Endothelial cell of umbilical vein (primary cell): Measurements from ENCODE around the gene SCO2. TPM values are rescaled to one million over a fixed set of nuclear protein-coding genes. Genes with fewer than 3 reads are reported as not detected.

Experiments used
- BruUV-seq: library from RNA; stranded (reverse); fragments of 400-500 nt; replicated peaks from 2 replicates; lab custom pipeline; 2021; lab: Mats Ljungman, UMichigan
- CTCF ChIA-PET: fragments of 300-600, 350-600 bp; sonication (Branson Sonifier 250); formaldehyde crosslinking; loops from one replicate; lab custom pipeline; 2021; ENCODE audit warnings: antibody characterized with exemption, inconsistent platforms; lab: Charles Lee
- POLR2A ChIA-PET: fragments of 300-600, 350-600 bp; sonication (Branson Sonifier 250); formaldehyde crosslinking; loops from one replicate; lab custom pipeline; 2021; ENCODE audit warnings: antibody characterized with exemption, inconsistent platforms; lab: Charles Lee
- DNase-seq: peaks from one replicate; pipeline ENCODE4 v3.0.0-alpha.2; 2011; ENCODE audit warnings: low read depth, low spot score
- FAIRE-seq: peaks from 2 replicates; lab custom pipeline; 2011; peaks lifted over from hg19 to GRCh38; lab: Jason Lieb, UNC
- H2AFZ ChIP-seq: 2 replicates; pipeline ENCODE4 v1.6.0; 2012; ENCODE audit warnings: low read depth, low read length, control low read depth, inconsistent platforms
- H3K27ac ChIP-seq: 2 replicates; pipeline ENCODE4 v1.5.1; 2011; ENCODE audit warnings: low read depth, mild to moderate bottlenecking, control low read depth, low read length, moderate library complexity; ENCODE audit not compliant: insufficient read depth
- H3K27me3 ChIP-seq, 2 experiments: 2 replicates each; pipeline versions ENCODE4 v1.6.0 to v1.6.1; 2011; ENCODE audit warnings: low read length in 2 of 2, mixed read lengths in 1 of 2; ENCODE audit not compliant: control insufficient read depth in 2 of 2, insufficient read depth in 2 of 2
- H3K36me3 ChIP-seq, 2 experiments: 2 replicates in 1 of 2; 3 replicates in 1 of 2; pipeline ENCODE4 v1.5.1; 2011; ENCODE audit warnings: low read length in 2 of 2, mild to moderate bottlenecking in 1 of 2, moderate library complexity in 1 of 2; ENCODE audit not compliant: control insufficient read depth in 2 of 2, insufficient read depth in 2 of 2; ENCODE audit errors: extremely low read depth in 1 of 2
- H3K4me1 ChIP-seq: 3 replicates; pipeline ENCODE4 v1.5.1; 2011; ENCODE audit warnings: mild to moderate bottlenecking, low read length; ENCODE audit not compliant: control insufficient read depth, insufficient read depth; ENCODE audit errors: extremely low read depth
- H3K4me2 ChIP-seq: 2 replicates; pipeline ENCODE4 v1.6.1; 2011; ENCODE audit warnings: low read length, control low read depth, mixed read lengths; ENCODE audit not compliant: insufficient read depth
- H3K4me3 ChIP-seq, 3 experiments: fragments of 200-600 bp in 1 of 3; sonication (generic), shearing (Covaris generic) in 1 of 3; replicated peaks in 1 of 3; 2 replicates each; pipeline ENCODE4 v1.5.1; 2011 to 2016; ENCODE audit warnings: control low read depth in 3 of 3, low read length in 3 of 3, mild to moderate bottlenecking in 2 of 3, inconsistent platforms in 1 of 3, low read depth in 1 of 3, moderate library complexity in 1 of 3; ENCODE audit not compliant: insufficient read depth in 1 of 3
- H3K79me2 ChIP-seq: 2 replicates; pipeline ENCODE4 v1.6.0; 2012; ENCODE audit warnings: low read length, inconsistent platforms; ENCODE audit not compliant: control insufficient read depth, insufficient read depth
- H3K9ac ChIP-seq: replicated peaks from 2 replicates; pipeline ENCODE3; 2011; ENCODE audit warnings: low read length, control low read depth; ENCODE audit not compliant: insufficient read depth; ENCODE audit errors: extremely low read depth
- H3K9me1 ChIP-seq: replicated peaks from 3 replicates; pipeline ENCODE4 v1.6.0; 2011; ENCODE audit warnings: mild to moderate bottlenecking, low read length; ENCODE audit not compliant: control insufficient read depth, insufficient read depth; ENCODE audit errors: extremely low read depth
- H3K9me3 ChIP-seq: replicated peaks from 2 replicates; pipeline ENCODE4 v1.5.1; 2012; ENCODE audit warnings: low read length, inconsistent platforms; ENCODE audit not compliant: control insufficient read depth, insufficient read depth
- H4K20me1 ChIP-seq: replicated peaks from 2 replicates; pipeline ENCODE3; 2011; ENCODE audit warnings: mild to moderate bottlenecking, low read length; ENCODE audit not compliant: control insufficient read depth, insufficient read depth; ENCODE audit errors: extremely low read depth
- EZH2 ChIP-seq: IDR thresholded peaks from 2 replicates; pipeline ENCODE4 v1.6.1; 2012; ENCODE audit warnings: borderline replicate concordance, low read depth, mild to moderate bottlenecking, moderate library complexity, low read length, inconsistent platforms; ENCODE audit not compliant: severe bottlenecking
- FOS ChIP-seq: IDR thresholded peaks from 2 replicates; pipeline ENCODE4 v1.6.1; 2011; ENCODE audit warnings: mild to moderate bottlenecking, low read length, moderate library complexity, borderline replicate concordance; ENCODE audit not compliant: insufficient read depth
- GATA2 ChIP-seq: IDR thresholded peaks from 2 replicates; pipeline ENCODE4 v1.7.0; 2011; ENCODE audit warnings: low read depth, mild to moderate bottlenecking, moderate library complexity, mixed read lengths, low read length; ENCODE audit not compliant: insufficient read length, insufficient read depth
- JUN ChIP-seq: IDR thresholded peaks from 2 replicates; pipeline ENCODE4 v1.6.1; 2011; ENCODE audit warnings: borderline replicate concordance, low read depth; ENCODE audit not compliant: insufficient read length, insufficient read depth
- dilution Hi-C: fragments of 300-500 bp; cut with MboI; formaldehyde crosslinking; loops from one replicate; pipeline ENCODE4 v1.15.0; 2019; ENCODE audit warnings: low sequenced_read_pairs; ENCODE audit not compliant: extremely low pct_ligation_motif_present
- intact Hi-C: fragments of 100-400 bp; cut with micrococcal nuclease; formaldehyde crosslinking; loops from one replicate; pipeline ENCODE4 v1.10.0; 2022
- polyA plus RNA-seq, 4 experiments: library from polyadenylated mRNA; depleted of rRNA in 3 of 4; stranded (reverse) in 3 of 4; unstranded in 1 of 4; fragments of >200 nt; gene quantifications; 2 replicates each; pipeline versions ENCODE4 v1.2.1 to v1.2.3, GENCODE V29; 2011 to 2012; ENCODE audit warnings: missing spikeins in 1 of 4
- total RNA-seq: library from RNA; stranded (reverse); gene quantifications from 2 replicates; pipeline ENCODE4 v1.2.3, GENCODE V29; 2021
- TF ChIP-seq, protein P1 (sequence below), 2 donors: IDR thresholded peaks; 1 replicate in 1 of 2; 2 replicates in 1 of 2; pipeline ENCODE4 v1.5.1; 2011; ENCODE audit warnings: low read length in 2 of 2, mild to moderate bottlenecking in 2 of 2, moderate library complexity in 2 of 2, control low read depth in 1 of 2, inconsistent platforms in 1 of 2, low read depth in 1 of 2; ENCODE audit not compliant: insufficient read depth in 1 of 2; ENCODE audit errors: extremely low read depth in 1 of 2

Gene SCO2
- total and polyA plus RNA-seq, 2 donors (not counting 3 experiments of a cell fraction or from before 2014, with no cell fraction given): 3.5 to 3.7 TPM

- H3K27me3 ChIP-seq: peaks cover 3 to 13% of the 10 kb centered on the region in 2 experiments
- no peak for DNase-seq
- ChIA-PET POLR2A (no interaction called here), CTCF (interaction anchor here (0.5 to 1.7 kb wide), 3 partner anchors 26 to 89 kb away, joined by 3 to 10 read pairs (median 3); no protein-coding TSS in a partner anchor)
- peak overlapping the region; percentile 55 for H2AFZ ChIP-seq
- peak overlapping the region in 2 of 3 experiments; percentile 8 to 36 for H3K4me3 ChIP-seq
- no peak for TF ChIP-seq EZH2
- TF ChIP-seq, protein P1, sequence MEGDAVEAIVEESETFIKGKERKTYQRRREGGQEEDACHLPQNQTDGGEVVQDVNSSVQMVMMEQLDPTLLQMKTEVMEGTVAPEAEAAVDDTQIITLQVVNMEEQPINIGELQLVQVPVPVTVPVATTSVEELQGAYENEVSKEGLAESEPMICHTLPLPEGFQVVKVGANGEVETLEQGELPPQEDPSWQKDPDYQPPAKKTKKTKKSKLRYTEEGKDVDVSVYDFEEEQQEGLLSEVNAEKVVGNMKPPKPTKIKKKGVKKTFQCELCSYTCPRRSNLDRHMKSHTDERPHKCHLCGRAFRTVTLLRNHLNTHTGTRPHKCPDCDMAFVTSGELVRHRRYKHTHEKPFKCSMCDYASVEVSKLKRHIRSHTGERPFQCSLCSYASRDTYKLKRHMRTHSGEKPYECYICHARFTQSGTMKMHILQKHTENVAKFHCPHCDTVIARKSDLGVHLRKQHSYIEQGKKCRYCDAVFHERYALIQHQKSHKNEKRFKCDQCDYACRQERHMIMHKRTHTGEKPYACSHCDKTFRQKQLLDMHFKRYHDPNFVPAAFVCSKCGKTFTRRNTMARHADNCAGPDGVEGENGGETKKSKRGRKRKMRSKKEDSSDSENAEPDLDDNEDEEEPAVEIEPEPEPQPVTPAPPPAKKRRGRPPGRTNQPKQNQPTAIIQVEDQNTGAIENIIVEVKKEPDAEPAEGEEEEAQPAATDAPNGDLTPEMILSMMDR (IDR thresholded peaks at IDR 0.05; ENCODE audit: extremely low read depth in 1 of 2, insufficient read depth in 1 of 2, low read depth in 1 of 2, low read length in 2 of 2): no peak
- TF ChIP-seq GATA2: no peak
- no peak for TF ChIP-seq FOS
- TF ChIP-seq JUN: no peak
- no peak overlapping the region for H3K9ac ChIP-seq
- H3K4me2 ChIP-seq: peak overlapping the region; percentile 58
- no peaks in the 10 kb centered on the region for H3K9me1 ChIP-seq
- H3K27ac ChIP-seq: no peak overlapping the region
- BruUV-seq: no TSS peak
- no peaks in the 10 kb centered on the region for H3K9me3 ChIP-seq
- no peaks in the 10 kb centered on the region for H3K36me3 ChIP-seq
- intact Hi-C loops: no loop called here
- no peaks in the 10 kb centered on the region for H4K20me1 ChIP-seq
- H3K4me1 ChIP-seq: peaks cover 21% of the 10 kb centered on the region
- no peak for FAIRE-seq
- H3K79me2 ChIP-seq: no peaks in the 10 kb centered on the region
- dilution Hi-C loops: no loop called here
These were observed 6.2 kb upstream of the SCO2 start for GRCh38 chr22:50531546-50531961.
